22Rv1 (cell line): ENCODE data around the gene NCOA4.
A peak's percentile ranks its signal among the peaks of the same experiment; 100 is the strongest.

Experiments used
- H3K27ac ChIP-seq: fragments of 450-650 bp; 2 replicates; pipeline ENCODE4 v1.5.1; 2017
- CTCF ChIP-seq: fragments of 450-650 bp; IDR thresholded peaks from 2 replicates; pipeline ENCODE4 v1.5.1; 2017; ENCODE audit warnings: mild to moderate bottlenecking
- ZFX ChIP-seq: fragments of 450-650 bp; IDR thresholded peaks from 2 replicates; pipeline ENCODE4 v1.6.1; 2017; ENCODE audit warnings: antibody characterized with exemption, borderline replicate concordance

The NCOA4 gene

GRCh38 chr10:46035923-46036849 is 5.8 kb upstream of the NCOA4 start:
- no peak overlapping the region for H3K27ac ChIP-seq
- TF ChIP-seq ZFX (no peak), CTCF (no peak)

- H3K27ac ChIP-seq: no peak overlapping the region
- no peak for TF ChIP-seq ZFX
- no peak for TF ChIP-seq CTCF
Measured at GRCh38 chr10:46033602-46034011, 3.2 kb upstream of the NCOA4 start.

GRCh38 chr10:46031648-46032532 is 1.5 kb upstream of the NCOA4 start:
- H3K27ac ChIP-seq: no peak overlapping the region
- TF ChIP-seq CTCF (no peak), ZFX (no peak)

- peak overlapping the region; percentile 85 for H3K27ac ChIP-seq
- TF ChIP-seq ZFX (no peak), CTCF (no peak)
Measured at GRCh38 chr10:46029461-46030030, 877 bp downstream of the NCOA4 start.

GRCh38 chr10:46028584-46029460 is 1.6 kb downstream of the NCOA4 start:
- H3K27ac ChIP-seq: peak overlapping the region; percentile 85
- TF ChIP-seq CTCF: peak; percentile 83
- no peak for TF ChIP-seq ZFX

- no peak overlapping the region for H3K27ac ChIP-seq
- no peak for TF ChIP-seq CTCF
- TF ChIP-seq ZFX: no peak
Measured at GRCh38 chr10:46026106-46026505, 4.3 kb downstream of the NCOA4 start.
